Measurements from ENCODE around the gene ZNRF3.

Gene ZNRF3

DNA sequence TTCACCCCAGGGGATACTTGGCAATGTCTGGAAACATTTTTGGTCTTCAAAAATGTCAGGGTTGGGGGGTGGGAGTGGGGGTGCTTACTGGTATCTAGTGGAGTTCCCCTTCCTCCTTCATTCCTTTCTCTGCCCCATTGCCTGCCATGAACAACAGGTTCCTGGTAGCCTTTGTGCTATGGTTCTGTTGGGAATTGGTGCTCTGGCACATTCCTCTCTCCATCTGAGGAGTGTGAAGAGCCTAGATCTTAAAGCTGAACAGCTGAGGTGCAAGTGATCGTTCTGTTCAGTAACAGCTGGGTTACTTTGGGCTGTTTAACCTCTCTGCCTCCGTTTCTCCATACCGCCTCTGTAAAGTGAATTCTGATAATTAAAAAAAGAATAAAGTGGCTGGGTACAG, 114.0 kb downstream of the ZNRF3 start:
- ChIA-PET POLR2A (interaction anchor here (0.6 kb wide), 1 partner anchor 145 kb away, joined by 3 read pairs; no protein-coding TSS in a partner anchor), CTCF (interaction anchor here (0.5 to 1.2 kb wide), 4 partner anchors 43 to 113 kb away, joined by 3 to 7 read pairs (median 4); no protein-coding TSS in a partner anchor)
- Histone ChIP-seq H3K4me3 (ENCODE audit: low read depth, low read length) (no peak overlapping the region), H3K9me3 (ENCODE audit: control insufficient read depth, insufficient read depth, low read depth, low read length) (no peaks in the 10 kb centered on the region), H3K36me3 (ENCODE audit: control insufficient read depth in 2 of 2, insufficient read depth in 1 of 2, low read length in 2 of 2) (peaks cover 0 to 17% of the 10 kb centered on the region in 2 experiments; a peak in 2 of 3 replicates), H3K27ac (ENCODE audit: extremely low read depth, low read depth, low read length) (no peak overlapping the region), H3K4me1 (ENCODE audit: control insufficient read depth, insufficient read depth, low read length) (0 out of 2 replicates have a peak, but pooled peaks cover 2% of the 10 kb centered on the region)
- TF ChIP-seq, protein P1, sequence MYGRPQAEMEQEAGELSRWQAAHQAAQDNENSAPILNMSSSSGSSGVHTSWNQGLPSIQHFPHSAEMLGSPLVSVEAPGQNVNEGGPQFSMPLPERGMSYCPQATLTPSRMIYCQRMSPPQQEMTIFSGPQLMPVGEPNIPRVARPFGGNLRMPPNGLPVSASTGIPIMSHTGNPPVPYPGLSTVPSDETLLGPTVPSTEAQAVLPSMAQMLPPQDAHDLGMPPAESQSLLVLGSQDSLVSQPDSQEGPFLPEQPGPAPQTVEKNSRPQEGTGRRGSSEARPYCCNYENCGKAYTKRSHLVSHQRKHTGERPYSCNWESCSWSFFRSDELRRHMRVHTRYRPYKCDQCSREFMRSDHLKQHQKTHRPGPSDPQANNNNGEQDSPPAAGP (tag by site-specific recombination; IDR thresholded peaks at IDR 0.05): no peak
- no peak for TF ChIP-seq ZNF664 (tag by site-specific recombination; IDR thresholded peaks at IDR 0.05)
- TF ChIP-seq, protein P2, sequence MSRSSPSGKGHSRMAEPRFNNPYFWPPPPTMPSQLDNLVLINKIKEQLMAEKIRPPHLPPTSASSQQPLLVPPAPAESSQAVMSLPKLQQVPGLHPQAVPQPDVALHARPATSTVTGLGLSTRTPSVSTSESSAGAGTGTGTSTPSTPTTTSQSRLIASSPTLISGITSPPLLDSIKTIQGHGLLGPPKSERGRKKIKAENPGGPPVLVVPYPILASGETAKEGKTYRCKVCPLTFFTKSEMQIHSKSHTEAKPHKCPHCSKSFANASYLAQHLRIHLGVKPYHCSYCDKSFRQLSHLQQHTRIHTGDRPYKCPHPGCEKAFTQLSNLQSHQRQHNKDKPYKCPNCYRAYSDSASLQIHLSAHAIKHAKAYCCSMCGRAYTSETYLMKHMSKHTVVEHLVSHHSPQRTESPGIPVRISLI (tag by site-specific recombination; IDR thresholded peaks at IDR 0.05): no peak

DNA sequence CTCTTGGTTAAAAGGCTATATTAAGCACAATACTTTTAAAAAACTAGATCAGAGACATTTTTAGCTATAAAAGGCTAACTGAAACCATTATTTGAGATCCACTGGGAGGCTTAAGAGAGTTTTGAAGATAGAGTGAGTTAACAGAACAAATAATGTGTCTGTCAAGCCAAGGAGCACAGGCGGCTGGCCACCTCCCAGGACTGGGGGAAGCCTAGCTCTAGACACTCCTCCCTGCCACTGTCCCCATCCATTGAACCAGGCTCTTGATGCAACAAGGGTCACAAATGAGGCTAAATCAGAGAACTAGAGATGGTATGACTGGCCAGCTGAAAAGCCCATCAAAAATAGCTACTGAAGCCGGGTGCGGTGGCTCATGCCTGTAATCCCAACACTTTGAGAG, 115.3 kb downstream of the ZNRF3 start:
- TF ChIP-seq ZNF2 (tag by site-specific recombination; IDR thresholded peaks at IDR 0.05): no peak
- no peak for TF ChIP-seq ZNF785 (tag by site-specific recombination; IDR thresholded peaks at IDR 0.05)
- TF ChIP-seq ZNF121 (tag by site-specific recombination; IDR thresholded peaks at IDR 0.05): no peak
- no peak for TF ChIP-seq ZNF133 (tag by site-specific recombination; IDR thresholded peaks at IDR 0.05)
- no peak for TF ChIP-seq ZNF660 (tag by site-specific recombination; IDR thresholded peaks at IDR 0.05)
- no peak for TF ChIP-seq ZNF239 (tag by site-specific recombination; IDR thresholded peaks at IDR 0.05)
- TF ChIP-seq, protein P3, sequence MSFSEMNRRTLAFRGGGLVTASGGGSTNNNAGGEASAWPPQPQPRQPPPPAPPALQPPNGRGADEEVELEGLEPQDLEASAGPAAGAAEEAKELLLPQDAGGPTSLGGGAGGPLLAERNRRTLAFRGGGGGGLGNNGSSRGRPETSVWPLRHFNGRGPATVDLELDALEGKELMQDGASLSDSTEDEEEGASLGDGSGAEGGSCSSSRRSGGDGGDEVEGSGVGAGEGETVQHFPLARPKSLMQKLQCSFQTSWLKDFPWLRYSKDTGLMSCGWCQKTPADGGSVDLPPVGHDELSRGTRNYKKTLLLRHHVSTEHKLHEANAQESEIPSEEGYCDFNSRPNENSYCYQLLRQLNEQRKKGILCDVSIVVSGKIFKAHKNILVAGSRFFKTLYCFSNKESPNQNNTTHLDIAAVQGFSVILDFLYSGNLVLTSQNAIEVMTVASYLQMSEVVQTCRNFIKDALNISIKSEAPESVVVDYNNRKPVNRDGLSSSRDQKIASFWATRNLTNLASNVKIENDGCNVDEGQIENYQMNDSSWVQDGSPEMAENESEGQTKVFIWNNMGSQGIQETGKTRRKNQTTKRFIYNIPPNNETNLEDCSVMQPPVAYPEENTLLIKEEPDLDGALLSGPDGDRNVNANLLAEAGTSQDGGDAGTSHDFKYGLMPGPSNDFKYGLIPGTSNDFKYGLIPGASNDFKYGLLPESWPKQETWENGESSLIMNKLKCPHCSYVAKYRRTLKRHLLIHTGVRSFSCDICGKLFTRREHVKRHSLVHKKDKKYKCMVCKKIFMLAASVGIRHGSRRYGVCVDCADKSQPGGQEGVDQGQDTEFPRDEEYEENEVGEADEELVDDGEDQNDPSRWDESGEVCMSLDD (tag by site-specific recombination; IDR thresholded peaks at IDR 0.05): no peak
- TF ChIP-seq, protein P4, sequence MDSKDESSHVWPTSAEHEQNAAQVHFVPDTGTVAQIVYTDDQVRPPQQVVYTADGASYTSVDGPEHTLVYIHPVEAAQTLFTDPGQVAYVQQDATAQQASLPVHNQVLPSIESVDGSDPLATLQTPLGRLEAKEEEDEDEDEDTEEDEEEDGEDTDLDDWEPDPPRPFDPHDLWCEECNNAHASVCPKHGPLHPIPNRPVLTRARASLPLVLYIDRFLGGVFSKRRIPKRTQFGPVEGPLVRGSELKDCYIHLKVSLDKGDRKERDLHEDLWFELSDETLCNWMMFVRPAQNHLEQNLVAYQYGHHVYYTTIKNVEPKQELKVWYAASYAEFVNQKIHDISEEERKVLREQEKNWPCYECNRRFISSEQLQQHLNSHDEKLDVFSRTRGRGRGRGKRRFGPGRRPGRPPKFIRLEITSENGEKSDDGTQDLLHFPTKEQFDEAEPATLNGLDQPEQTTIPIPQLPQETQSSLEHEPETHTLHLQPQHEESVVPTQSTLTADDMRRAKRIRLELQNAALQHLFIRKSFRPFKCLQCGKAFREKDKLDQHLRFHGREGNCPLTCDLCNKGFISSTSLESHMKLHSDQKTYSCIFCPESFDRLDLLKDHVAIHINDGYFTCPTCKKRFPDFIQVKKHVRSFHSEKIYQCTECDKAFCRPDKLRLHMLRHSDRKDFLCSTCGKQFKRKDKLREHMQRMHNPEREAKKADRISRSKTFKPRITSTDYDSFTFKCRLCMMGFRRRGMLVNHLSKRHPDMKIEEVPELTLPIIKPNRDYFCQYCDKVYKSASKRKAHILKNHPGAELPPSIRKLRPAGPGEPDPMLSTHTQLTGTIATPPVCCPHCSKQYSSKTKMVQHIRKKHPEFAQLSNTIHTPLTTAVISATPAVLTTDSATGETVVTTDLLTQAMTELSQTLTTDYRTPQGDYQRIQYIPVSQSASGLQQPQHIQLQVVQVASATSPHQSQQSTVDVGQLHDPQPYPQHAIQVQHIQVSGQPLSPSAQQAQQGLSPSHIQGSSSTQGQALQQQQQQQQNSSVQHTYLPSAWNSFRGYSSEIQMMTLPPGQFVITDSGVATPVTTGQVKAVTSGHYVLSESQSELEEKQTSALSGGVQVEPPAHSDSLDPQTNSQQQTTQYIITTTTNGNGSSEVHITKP (tag by site-specific recombination; IDR thresholded peaks at IDR 0.05): no peak
- no peak for TF ChIP-seq ZNF350 (tag by site-specific recombination; IDR thresholded peaks at IDR 0.05)
- TF ChIP-seq GLI2 (tag by site-specific recombination; IDR thresholded peaks at IDR 0.05; ENCODE audit: borderline replicate concordance, low read depth): no peak
- no peak for TF ChIP-seq ZBTB21 (tag by site-specific recombination; IDR thresholded peaks at IDR 0.05)
- TF ChIP-seq MEIS1 (CRISPR knock-in tag; IDR thresholded peaks at IDR 0.05; ENCODE audit: borderline replicate concordance): no peak
- TF ChIP-seq SCRT2 (tag by site-specific recombination; IDR thresholded peaks at IDR 0.05): no peak
- TF ChIP-seq ZNF37A (tag by site-specific recombination; IDR thresholded peaks at IDR 0.05): no peak
- no peak for TF ChIP-seq ZBTB7A (tag by site-specific recombination; IDR thresholded peaks at IDR 0.05; ENCODE audit: low read depth)
- no peak for TF ChIP-seq ZNF423 (tag by site-specific recombination; IDR thresholded peaks at IDR 0.05)
- TF ChIP-seq, protein P5, sequence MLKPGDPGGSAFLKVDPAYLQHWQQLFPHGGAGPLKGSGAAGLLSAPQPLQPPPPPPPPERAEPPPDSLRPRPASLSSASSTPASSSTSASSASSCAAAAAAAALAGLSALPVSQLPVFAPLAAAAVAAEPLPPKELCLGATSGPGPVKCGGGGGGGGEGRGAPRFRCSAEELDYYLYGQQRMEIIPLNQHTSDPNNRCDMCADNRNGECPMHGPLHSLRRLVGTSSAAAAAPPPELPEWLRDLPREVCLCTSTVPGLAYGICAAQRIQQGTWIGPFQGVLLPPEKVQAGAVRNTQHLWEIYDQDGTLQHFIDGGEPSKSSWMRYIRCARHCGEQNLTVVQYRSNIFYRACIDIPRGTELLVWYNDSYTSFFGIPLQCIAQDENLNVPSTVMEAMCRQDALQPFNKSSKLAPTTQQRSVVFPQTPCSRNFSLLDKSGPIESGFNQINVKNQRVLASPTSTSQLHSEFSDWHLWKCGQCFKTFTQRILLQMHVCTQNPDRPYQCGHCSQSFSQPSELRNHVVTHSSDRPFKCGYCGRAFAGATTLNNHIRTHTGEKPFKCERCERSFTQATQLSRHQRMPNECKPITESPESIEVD (tag by site-specific recombination; IDR thresholded peaks at IDR 0.05): no peak
- no peak for TF ChIP-seq ZNF707 (tag by site-specific recombination; IDR thresholded peaks at IDR 0.05)
- no peaks in the 10 kb centered on the region for H3K9me3 ChIP-seq (ENCODE audit: control insufficient read depth, insufficient read depth, low read depth, low read length)
- peaks cover 0 to 5% of the 10 kb centered on the region in 2 experiments; a peak in 2 of 3 replicates for H3K36me3 ChIP-seq (ENCODE audit: control insufficient read depth in 2 of 2, insufficient read depth in 1 of 2, low read length in 2 of 2)
- ChIA-PET POLR2A (no interaction called here), CTCF (interaction anchor here (0.6 to 1.8 kb wide), 7 partner anchors 41 to 247 kb away, joined by 3 to 7 read pairs (median 4); no protein-coding TSS in a partner anchor)
- peaks cover 4% of the 10 kb centered on the region for H3K4me1 ChIP-seq (ENCODE audit: control insufficient read depth, insufficient read depth, low read length)
- H3K27ac ChIP-seq (ENCODE audit: extremely low read depth, low read depth, low read length): no peak overlapping the region
- no peak overlapping the region for H3K4me3 ChIP-seq (ENCODE audit: low read depth, low read length)
